Measurements from ENCODE around the gene LRFN5.

The LRFN5 gene

DNA sequence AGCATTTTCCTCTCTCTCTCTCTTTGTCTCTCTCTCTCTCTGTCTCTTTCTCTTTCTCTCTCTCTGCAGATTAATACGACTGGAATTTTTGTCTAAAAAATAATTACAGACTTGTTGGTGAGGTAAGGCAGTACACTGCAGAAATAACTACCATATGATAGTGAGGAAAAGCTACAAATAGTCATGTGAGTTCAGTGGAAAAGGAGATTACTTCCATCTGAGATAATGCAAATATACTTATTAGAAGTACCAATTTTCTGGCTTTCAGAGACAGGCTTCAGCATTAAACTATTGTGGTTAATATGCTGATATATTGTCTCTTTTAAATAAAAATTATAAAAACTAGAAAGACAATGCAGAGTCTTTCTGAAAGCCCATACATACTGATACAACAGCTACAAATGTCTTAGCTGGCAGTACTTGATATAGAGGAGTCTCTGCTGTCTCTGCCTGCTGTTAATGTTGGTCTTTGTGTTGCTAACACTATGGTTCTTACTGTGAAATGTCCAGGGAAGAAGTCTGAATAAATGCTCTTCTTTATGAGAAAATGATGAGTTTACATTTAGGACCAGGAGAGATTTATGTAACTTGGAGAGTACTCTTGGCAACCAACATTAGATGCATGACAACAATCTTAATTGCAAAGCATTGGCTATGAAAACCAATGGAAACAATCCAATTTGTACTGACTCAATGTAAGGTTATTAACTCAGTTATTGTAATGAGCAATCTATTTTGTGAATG lies 167.0 kb downstream of the LRFN5 start:
- no peak for DNase-seq (ENCODE audit: low read depth in 1 of 2, low spot score in 1 of 2)

DNA sequence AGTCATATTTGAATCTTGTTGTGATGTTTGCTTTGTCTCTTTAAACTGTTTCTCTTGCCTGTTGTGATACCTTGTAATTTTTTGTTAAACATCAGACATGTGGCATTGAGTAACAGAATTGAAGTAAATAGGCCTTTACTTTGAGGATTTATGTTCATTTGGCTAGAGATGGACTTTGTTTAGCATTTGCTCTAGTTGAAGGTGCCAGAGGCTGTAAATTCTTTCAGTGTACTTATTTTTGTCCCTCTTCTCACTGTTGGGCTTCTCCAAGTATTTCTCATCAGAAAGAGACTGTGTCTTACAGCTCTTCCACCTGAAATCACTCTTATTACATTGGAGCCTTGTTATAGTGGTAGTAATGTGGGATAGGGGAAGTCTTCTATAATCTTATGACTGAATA lies 175.8 kb downstream of the LRFN5 start:
- no peak for DNase-seq (ENCODE audit: low read depth in 1 of 2, low spot score in 1 of 2)

DNA sequence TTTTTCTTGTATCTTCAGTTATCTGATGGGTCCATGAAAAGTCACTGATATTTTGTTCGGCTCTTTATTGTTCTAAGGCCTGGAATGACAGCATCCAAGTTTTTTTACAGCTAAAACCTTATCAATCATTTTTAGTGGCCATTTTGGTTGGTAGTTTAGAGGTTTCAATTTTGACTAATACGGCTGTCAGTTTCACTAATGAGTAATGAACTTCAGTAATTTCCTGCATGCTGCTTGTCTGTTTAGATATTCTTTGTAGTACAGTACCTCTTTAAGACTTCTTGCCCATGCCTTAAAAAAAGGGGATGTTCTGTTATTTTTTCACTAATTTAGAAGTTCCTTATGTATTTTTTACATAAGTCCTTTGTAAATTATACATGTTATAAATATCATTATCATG lies 176.7 kb downstream of the LRFN5 start:
- DNase-seq (ENCODE audit: low read depth in 1 of 2, low spot score in 1 of 2) = no peak

DNA sequence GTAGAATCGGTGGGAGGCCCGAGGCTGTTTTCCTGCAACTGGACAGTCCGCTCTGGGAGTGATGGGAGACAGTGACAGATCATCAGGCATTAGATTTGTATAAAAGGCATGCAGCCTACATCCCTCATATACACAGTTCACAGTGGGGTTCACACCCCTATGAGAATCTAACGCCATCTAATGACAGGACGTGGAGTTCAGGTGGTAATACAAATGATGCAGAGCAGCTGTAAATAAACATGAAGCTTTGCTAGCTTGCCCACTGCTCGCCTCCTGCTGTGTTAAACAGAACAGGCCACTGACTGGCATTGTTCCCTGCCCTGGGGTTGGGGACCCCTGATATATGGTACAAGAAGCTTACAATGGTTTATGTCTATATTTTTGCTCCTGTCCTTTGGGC lies 179.0 kb downstream of the LRFN5 start:
- DNase-seq (ENCODE audit: low read depth in 1 of 2, low spot score in 1 of 2) = no peak

DNA sequence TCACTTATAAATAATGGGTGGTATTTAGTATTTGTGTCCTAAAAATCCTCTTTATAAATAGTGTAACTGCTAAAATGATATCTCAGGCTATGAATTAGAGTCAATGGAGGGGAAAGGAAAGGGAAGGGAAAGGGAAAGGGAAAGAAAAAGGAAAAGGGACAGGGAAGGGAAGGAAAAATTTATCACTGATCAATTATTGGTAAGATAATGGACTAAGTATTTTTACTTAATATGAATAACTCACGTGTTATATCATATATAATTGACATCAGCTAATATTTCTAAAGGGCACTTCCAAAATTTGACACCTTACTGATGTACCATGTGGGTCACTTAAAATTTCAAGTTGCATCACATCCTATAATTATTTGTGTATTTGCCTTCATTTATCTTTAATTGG lies 193.1 kb downstream of the LRFN5 start:
- no peak for DNase-seq (ENCODE audit: low read depth in 1 of 2, low spot score in 1 of 2)

DNA sequence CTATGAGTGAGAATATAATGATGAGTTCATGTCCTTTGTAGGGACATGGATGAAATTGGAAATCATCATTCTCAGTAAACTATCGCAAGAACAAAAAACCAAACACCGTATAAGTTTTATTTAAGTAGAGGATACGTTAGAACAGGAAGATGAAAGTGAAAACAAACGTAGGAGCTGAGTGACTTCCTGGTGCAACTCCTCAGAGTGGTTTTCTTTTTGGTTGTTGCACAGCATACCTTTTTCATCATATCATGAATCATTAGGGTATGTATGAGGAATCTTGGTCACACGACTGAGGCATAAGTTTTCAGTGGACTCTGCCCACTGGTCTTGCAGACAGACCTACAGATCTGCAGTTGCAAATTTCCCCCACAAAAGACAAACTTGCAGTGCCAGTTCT lies 199.0 kb downstream of the LRFN5 start:
- DNase-seq (ENCODE audit: low read depth in 1 of 2, low spot score in 1 of 2) = no peak

DNA sequence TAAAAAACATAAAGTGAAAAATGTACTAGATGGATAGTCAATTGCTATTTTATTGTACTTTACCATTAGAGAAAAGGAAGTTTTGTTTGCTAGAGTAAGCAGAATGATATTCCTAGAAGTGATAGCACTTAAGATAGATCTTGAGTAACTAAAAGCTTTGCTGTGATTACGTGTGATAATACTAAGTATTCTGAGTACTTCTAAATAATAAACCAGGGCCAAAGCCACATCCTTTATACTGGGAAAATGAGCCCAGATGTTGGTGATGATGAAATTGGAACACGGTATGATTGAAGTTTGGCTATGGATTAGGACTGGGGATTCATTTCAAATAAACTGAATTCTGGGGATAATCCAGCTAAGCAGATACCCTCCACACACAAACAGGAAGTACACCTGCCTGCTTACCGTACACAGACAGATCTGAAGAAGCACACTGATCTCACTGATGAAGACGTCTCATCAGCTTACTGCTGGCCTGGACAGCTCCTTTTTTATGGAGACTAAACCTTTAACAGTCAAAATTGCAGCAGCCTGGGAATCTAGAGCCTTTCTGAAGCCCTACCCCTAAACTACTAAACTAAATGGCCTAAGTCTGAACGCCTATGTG lies 199.8 kb downstream of the LRFN5 start:
- no peak for DNase-seq (ENCODE audit: low read depth in 1 of 2, low spot score in 1 of 2)

DNA sequence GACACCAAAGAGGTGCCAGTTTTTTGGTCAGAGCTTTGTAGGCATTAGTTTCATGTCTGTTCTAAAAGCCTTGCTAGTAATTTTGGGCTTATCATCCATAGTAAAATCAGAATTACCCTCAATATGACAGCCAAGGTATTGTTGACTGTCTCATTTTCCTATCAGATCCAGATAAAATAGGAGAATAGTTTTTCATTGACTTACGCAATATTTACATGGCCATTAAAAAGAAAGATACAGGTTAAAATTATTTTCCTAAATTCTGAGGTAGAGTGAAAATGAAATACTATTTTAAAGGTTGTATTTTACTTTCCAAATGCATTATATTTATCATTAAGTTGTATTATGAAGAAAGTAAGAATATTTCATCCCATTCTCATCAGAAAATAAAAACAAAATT lies 203.7 kb downstream of the LRFN5 start:
- no peak for DNase-seq (ENCODE audit: low read depth in 1 of 2, low spot score in 1 of 2)

DNA sequence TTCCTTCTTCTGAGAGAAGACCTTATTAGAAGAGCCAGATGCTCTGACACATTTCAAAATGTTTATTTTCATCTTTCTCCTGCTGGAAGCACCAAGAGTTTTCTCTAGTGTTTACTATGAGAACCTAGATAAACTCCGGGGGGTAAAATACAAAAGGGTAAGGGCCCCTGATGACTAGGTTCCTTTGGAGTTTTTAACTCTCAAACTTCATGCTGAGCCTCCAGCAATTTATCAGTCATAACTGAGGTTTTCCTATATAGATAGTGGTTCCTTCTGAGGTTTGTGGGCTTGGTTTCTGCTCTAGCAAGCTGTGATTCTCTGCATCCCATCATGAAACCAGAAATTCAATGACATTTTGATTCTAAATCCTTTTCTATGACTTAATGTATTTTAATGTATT lies 210.9 kb downstream of the LRFN5 start:
- no peak for DNase-seq (ENCODE audit: low read depth in 1 of 2, low spot score in 1 of 2)

DNA sequence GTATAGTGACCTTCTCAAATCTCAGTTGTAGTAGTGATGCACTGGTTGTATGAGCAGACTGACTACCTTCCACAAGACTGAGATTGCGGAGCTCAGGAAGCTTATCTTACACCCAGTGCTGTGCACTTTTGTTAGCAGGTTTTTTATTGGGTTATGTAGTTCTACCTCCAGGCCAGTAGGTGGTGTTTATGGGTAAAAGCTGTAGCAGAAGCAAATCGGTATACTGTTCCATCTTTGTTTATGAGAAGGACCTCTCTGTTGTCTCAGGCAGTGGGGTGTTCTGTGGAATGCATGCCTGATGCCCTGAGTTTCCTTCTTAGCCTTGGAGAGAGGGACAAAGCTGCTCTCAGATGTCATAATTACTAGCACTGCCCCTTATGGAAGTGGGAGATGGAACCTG lies 217.8 kb downstream of the LRFN5 start:
- DNase-seq (ENCODE audit: low read depth in 1 of 2, low spot score in 1 of 2) = no peak

DNA sequence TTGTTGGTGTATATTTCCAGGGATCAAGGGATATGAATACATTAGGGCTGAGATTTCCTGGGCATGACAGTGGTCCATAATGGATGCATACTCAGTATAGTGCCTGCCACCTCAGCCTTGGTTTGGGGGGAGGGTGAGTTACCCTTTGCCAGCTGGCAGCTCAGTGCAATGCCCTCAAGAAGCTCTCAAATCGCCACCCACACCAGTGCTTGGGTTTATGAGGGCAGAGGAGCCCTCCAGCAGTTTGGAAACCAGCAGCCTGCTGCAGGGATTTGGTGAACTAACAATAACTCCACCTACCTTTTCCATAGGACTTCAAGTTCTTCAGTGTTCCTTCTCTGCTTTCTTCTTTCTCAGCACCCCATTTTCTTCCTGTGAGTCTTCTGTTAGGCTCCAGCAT lies 218.9 kb downstream of the LRFN5 start:
- no peak for DNase-seq (ENCODE audit: low read depth in 1 of 2, low spot score in 1 of 2)

DNA sequence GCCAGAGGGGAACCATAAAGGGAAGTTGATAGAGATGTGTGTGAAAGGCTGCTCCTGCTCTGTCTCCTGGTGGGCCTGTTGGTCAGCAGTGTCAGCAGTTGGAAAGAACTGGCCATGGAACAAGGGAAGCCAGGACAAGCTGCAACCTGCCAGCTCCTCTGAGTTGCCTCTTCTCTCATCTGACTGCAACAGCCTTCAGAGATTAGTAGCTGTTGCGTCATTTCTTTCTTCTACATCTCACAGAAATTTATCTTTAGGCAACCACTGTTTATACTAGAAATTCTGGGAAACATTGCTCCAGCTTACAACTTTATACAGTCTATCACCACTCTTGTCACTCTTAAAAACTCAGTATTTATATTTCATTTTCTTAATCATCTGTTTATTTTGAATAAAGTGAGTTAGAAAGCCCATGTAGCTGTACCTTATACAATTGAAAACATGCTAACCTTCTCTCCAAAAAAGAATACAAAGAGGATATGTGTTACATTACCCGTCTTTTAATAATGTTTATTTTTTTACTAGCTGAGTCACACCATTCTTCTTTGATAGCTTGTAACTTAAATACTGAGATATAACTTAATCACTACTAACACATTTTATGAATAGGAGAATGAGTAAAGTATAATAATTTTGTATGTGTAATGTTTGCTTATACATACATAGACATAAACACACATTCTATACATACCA lies 224.2 kb downstream of the LRFN5 start:
- DNase-seq (ENCODE audit: low read depth in 1 of 2, low spot score in 1 of 2) = no peak

DNA sequence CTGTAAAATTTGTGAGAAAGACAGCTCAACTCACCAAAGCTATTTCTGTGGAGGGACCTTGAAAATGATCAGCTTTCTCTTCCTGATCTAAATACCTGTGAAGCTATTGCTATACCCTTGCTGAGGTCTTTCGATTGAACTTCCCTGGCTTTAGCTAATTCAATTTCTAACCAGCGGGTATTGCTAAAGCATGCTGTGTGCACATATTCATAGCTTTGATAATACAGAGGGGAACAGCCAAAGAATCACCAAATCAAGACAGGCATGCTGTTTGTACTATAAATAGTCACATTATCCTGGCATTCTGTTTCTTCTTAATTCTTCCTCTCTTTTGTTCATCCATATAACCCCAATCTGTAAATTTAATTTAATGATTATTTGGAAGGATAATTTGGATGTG lies 233.0 kb downstream of the LRFN5 start:
- no peak for DNase-seq (ENCODE audit: low read depth in 1 of 2, low spot score in 1 of 2)

DNA sequence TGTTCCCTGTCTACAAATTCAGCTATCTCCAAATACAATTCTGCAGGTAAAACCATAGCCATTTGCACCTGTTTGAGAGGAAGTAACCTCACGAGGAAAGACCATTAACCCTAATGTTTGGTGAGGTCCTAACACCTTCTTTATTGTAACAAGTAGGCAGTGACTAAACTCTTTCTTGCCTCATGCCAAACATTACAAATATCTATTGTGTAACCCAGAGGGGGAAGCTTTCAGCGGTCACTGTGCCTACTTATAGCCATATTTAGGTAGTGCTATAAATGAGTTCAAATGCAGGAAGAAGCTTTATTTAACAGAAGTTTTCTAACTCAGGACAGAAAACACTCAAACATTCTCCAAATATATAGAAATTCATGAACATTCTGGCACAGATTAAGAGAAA lies 252.7 kb downstream of the LRFN5 start:
- no peak for DNase-seq (ENCODE audit: low read depth in 1 of 2, low spot score in 1 of 2)

DNA sequence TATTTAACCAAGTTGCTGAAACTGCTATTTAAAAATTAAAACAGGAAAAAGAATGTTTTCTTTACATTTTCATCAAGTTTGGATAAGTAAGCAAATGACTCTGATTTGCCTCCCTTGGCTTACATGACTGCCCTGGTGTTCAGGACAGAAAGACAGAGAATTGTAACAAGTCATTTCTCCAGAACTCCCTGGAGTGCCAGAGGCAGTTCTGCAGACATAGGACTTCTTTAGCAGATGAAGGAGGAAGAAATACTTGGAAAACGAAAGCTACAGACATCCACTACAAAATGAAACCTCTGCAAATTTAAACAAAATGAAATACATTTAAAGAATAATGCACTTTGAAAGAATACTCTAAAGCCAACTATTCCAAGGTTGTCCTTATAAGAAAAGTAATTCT lies 253.9 kb downstream of the LRFN5 start:
- DNase-seq (ENCODE audit: low read depth in 1 of 2, low spot score in 1 of 2) = no peak

DNA sequence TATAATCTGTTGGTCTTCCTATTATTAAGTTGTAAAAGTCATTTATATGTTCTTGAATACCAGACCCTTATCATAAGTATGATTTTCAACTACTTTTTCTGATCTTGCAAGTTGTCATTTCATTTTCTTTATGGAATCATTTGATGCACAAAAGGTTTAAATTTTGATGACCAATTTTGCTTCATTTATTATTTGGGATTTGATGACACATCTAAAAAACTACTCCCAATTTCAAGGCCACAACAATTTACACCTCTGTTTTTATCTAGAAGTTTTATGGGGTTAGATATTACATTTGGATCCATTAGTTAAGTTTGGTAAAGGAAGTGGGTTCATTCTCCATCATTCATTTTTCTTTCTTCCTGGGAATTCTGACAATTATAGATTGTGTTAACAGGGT lies 259.2 kb downstream of the LRFN5 start:
- DNase-seq (ENCODE audit: low read depth in 1 of 2, low spot score in 1 of 2) = no peak

DNA sequence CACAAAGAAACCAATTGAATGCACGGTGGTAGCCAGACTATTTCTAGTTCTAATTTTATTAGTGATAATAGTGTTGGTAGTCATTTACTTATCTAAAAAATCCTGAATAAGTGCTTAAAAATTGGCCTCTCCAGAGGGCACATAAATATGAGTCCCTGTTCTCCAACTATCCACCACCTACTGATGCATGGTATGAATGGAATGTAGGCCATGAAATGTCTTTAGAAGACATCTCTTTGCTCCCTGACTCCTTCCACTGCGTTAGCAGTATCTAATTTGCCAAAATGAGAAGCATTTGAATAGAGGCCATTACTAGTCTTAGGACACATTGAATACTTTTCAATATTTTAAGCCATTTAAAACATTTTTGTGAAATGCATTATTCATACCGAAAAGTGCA lies 261.7 kb downstream of the LRFN5 start:
- DNase-seq (ENCODE audit: low read depth in 1 of 2, low spot score in 1 of 2) = no peak

DNA sequence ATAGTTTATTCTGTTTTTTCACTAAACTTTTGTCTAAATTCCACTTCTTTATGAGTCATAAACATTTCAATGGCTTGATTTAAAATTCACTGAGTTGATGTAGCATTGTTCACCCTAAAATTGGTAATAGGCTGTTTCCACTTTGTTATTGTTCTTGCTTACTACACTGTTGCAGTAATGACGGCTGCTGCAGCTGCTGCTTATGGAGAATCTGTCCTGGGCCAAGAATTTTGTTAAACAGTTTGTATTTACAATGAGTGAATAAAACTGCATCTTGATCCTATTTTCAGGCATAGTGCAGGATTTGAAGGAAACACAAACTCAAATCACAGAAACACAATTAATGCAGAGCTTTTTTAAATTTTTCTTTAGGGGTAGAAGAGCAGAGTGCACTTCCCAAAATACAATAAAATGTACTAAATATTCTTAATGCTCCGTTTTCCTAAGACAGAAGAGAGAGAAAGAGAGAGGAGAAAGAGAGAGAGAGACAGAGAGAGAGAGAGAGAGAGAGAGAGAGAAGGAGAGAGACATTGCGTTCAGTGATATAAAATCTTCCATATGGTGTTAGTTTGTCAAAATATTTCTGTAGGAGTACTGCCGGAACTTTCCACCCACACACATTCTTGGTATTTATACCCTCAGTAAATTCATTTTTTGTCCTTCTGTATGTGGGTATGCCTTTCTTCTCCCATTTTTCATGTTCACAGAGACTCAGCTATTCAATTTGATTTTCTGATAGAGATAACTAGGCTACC lies 266.4 kb downstream of the LRFN5 start:
- DNase-seq (ENCODE audit: low read depth in 1 of 2, low spot score in 1 of 2) = no peak

DNA sequence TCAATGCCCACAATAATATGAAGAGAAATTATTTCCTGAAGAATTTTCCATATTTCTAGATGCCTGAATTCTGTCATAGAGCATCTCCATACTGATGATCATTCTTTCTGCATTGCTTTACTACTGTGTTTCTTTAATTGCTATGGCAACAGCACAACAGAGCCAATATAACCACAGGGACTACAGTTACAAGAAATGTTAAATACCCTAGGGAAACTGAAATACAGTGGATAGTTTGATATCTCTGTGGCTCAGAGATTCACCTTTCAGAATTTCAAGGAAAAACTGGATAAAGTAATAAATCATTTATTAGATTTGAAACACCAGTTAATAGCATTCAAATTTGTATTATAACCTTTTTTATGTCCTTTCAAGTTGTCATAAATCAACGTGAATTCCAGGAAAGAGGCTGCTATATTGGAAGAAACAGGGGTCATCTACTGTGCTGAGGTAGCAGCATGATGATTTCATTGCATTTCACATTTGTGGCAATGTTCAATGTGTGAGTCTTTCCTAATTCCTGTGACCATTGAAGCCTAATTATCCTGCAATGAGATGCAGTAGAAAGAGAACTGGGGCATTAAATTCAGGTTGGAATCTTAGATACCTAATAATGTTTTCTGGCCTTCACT lies 267.1 kb downstream of the LRFN5 start:
- no peak for DNase-seq (ENCODE audit: low read depth in 1 of 2, low spot score in 1 of 2)

DNA sequence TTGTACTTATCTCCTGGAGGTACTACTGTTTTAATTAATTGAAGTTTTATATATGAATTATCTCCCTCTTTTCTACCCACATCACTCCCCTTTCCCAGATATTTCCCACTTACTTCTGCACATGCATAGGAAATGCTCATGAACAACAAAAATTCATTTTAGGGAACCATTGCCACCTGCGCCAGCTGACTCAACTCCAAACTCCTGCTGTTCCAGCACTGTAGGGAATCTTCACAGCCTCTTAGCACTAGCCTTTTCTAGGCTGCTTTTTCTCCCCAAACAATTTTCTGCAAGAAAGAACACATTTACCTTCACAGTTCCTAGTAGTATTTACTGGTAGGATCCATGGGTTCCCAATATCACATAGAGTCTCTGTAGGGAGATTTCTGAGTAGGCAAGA lies 268.4 kb downstream of the LRFN5 start:
- DNase-seq (ENCODE audit: low read depth in 1 of 2, low spot score in 1 of 2) = no peak

DNA sequence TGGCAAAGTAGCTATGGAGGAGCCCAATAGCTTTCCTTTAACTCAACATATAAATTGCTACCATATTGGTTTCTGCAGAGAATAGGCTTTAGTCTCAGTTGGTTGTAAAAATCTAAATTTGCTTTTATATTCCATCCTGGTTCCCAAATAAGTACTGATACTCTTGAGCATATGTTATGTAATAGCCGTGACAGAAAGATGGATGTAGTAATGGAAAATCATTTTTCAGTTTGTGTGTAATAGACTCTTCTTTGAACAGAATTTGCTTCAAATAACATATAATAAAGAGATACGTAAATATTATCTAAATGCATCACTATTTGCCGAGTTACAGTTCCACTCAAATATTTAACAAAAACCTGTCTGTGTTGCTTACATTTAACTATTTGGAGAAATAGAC lies 271.6 kb downstream of the LRFN5 start:
- no peak for DNase-seq (ENCODE audit: low read depth in 1 of 2, low spot score in 1 of 2)
